Brain pericyte (primary cell): ENCODE data around the gene CAMK4.

ENCODE experiments used
- DNase-seq: peaks from one replicate; pipeline ENCODE4 v3.0.0-alpha.2; 2012; ENCODE audit warnings: low read depth, low spot score

Gene CAMK4

DNA sequence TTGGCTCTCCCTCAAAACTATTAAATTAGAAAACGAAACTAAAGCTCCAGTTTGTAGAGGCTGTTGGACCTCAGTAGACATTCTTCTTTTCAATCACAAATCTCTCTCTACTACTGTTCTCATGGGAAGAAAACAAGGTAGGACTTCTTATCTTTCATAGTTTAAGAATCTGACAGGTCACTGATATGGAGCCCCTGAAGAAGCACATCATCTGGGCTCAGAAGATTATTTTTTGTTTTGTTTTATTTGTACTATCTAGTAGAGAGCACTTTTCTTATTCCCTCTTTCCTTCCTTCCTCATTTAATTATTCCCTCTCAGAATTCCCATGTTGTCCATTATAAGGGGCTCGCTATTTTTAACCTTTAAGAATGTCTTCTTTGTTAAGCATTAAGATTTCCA, 261.9 kb downstream of the CAMK4 start:
- DNase-seq = no peak

DNA sequence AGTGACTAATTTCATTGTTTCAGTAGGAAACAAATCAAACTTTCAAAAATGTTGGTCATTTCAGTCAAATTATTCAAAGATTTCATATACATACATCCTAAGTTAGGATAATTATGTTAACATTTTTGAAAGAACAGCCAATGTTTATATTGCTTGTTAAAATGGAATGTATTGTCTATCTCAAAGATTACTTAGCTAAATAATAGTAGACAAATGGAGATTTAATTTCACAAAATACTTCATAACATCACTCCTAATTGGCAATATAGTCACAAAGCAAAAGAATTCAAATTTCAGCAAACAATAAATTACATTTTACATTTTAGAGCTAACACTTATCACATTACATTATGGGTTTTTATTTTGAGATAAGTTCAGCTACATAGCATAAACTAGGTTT, 262.7 kb downstream of the CAMK4 start:
- no peak for DNase-seq

DNA sequence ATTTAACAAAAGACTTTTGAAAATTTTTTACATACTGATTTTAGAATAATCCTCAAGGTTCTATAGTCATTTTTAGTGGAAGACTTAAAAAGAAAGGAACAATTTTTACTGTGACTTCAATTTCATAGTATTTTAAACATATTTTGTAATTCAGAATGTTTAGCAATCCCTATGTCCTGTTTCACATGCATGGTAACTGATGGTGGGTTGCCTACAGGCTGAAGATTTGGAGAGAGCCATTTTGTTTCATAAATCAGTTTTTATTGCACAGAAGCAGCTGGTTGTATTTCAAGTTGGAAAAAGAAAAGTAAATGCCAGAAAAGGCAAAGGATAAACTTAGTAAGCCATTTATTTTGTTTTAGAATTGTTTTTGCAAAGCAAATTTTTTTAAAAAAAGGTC, 264.2 kb downstream of the CAMK4 start:
- no peak for DNase-seq

DNA sequence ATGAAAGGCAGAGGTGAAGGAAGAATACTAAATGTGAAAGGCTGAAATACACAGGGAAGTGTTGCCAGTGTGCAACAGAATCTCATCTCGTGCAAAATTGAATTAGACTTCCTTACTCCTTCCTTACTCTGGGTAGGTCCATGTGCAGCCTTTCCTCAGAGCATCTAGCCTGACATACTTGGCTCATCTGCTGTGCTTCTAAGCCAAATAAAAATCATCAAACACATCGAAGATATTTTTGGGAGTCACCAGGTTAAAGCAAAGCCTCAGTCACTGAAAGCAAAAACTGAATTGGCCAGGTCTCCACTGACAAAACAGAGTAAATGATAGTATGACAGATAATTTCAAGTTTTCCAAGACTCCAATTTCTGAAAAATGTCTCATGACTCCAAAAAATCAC, 268.8 kb downstream of the CAMK4 start:
- no peak for DNase-seq

DNA sequence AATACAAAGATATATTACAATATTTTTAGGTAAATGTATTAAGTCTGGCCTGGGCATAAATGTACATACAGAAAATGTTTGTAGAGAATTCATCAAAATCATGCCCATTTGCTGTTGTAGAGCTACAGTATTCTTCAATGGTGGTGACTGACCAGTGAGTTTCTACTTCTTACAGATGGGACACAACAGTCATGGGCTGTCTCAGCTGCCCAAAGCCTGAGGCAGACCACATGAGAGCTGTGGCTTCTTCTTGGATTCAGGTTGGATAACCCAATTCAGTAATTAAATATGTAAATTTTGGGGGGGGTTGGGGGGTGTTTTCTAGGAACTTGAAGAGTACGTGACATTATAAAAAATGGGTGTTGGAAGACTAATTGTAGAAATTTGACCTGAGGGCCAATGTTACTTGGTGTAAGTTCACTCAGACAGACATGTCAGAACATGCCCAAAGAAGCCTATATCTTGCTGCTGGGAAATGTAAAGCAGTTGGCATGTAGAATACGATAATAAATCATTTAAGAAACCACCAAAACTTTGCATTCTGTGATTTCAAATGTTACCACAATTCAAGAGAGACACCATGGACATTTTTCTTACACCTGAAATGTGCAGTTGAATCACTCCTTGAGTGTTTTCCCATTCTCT, 270.3 kb downstream of the CAMK4 start:
- no peak for DNase-seq

DNA sequence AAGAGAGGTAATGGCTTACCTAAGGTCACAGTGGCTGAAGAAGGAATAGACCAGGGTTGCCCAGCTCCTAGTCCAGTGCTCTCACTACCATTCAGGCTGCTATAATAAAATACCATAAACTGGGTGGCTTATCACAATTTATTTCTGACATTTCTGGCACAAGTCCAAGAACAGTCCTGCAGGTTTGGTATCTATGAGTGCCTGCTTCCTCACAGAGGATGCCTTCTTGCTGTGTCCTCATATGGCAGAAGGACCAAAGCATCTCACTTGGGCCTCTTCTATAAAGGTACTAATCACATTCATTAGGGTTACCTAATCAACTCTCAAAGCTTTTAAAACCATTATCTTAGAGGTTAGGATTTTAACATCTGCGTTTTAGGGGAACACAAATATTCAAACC, 271.0 kb downstream of the CAMK4 start:
- DNase-seq = no peak

DNA sequence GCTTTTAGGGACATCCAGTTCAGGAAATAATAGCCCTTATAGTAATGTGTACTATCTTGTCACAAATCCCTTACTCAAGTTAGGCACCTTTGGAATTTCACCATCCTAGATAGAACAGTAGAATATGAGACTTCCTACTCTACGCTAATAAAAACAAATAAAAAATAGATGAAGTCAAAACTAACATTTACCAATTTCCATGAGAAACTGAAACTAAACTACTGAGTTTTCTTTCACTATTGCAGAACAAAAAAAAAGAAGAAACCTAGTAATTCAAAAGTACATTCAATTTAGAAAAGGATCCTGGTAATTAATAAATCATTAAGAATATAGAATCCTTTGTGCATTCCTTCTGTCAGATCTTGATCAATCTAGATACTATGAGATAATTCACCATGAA, 274.2 kb downstream of the CAMK4 start:
- no peak for DNase-seq

DNA sequence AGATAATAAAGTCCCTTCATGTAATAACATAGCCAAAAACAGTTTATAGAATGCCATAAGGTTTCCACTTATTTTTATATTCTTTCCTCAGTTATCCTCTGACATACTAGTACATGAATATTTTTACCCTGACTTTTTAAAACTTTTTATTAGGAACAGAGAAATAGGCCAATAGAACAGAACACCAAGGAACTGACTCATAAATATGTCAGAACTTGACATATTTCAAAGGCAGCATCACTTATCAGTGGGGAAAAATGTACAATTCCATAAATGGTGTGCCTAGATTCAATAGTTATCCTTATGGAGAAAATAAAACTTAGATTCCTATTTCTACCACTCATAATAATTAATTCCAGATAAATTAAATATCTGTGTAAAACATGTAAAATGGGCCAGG, 278.8 kb downstream of the CAMK4 start:
- no peak for DNase-seq

DNA sequence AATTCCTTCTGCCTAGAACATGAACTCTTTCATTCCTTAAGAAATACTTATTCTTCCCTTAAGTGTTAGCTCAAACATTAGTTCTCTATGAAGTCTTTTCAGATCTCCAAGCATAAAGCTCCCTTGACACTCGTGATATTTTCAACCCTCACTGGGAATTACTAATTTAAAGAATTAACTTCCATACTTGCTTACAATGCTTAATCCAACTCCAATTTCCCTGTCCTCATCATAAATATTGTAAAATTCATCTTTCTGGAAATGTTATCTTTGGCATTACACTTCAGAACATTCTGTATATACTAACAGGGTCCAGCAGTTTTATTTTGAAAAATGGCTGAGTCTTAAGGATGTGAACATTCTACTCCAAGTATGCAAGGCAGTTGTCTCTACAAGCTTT, 280.9 kb downstream of the CAMK4 start:
- no peak for DNase-seq

DNA sequence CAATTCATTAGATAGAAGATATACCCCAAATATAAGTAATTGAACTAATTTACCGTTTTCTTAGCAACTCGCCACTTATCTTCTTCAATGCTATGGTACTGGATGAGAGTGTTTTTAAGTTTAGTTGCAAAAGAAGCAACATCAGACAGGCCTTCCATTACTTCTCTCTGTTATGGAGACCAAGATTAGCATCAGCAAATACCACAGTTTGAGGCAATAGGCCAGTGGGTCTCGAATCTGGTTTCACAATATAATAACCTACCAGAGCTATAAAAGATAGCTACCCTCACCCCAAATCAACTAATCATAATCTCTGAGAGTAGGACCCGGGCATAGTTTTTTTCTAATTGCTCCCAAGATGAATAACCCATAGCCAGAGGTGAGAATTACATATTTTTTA, 283.1 kb downstream of the CAMK4 start:
- DNase-seq = no peak

DNA sequence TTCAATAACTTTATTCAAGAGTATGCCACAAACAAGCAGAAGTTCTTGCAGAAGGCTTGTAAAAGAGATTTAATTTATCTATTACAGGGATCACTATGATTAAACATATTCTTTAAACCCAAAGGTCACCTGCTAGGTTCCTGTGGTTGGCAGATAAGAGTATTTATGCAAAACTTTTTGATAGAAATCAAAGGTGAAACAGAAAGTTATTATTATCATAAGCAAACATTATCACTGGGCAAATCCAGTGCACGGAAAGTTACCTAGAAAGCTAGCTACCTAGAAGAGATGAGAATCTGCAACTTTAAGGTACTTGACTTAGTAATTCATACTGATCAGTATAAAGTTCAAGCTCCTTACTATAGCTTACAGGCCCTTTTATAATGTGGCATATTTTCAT, 284.9 kb downstream of the CAMK4 start:
- no peak for DNase-seq

DNA sequence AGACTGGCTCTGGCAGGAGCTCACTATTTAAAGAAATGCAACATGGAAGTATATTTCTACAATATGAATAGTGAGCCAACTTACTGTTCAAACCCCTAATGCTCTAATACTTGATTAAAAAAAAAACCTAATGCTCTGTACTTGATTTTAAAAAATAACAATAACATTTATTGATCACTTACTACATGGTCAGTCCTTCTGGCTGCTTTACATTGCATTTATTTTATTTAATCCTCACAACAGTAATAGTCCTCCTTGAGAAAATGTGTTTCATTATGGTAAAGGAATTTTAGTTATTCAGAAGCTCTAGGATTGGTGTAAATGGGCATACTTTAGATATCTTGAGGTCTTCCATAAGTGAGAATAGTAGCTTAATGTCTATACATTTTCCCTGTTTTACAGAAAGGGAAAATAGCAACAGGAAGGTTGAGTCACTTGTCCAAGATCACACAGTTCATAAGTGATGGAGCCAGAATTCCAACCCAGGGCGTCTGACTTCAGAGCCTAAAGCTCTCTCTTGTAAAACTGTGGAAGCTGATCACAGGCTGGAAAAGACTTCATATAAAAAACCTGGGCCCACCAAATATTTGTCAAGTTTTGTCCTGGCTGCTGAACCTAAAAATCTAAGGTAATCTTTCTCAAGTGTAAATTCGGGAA, 287.1 kb downstream of the CAMK4 start:
- DNase-seq = no peak

DNA sequence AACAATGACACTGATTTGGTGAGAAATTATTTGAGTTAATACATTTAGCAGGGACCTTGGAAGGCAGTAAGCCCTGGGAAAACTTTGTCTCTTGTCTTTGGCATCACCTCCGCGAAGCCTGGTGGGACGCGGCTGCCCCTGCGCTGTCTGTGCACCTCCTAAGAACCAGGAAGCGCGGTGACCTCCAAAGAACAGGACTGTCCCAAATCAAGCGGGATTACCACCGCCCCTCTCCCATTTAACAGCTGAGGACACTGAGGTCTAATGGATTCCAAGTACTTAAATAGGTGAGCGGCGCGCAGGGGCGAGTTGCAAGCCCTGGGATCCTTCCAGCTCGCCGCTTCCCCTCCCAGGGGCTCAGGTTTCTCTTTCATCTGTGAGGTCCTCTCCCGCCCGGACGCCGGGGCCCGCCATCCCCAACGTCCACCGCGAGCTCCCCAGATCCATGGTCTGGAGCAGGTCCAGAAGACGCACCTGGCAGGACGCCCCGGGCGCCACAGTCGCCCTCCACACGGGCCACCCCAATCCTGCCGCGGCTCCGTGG, 287.7 kb downstream of the CAMK4 start:
- no peak for DNase-seq

DNA sequence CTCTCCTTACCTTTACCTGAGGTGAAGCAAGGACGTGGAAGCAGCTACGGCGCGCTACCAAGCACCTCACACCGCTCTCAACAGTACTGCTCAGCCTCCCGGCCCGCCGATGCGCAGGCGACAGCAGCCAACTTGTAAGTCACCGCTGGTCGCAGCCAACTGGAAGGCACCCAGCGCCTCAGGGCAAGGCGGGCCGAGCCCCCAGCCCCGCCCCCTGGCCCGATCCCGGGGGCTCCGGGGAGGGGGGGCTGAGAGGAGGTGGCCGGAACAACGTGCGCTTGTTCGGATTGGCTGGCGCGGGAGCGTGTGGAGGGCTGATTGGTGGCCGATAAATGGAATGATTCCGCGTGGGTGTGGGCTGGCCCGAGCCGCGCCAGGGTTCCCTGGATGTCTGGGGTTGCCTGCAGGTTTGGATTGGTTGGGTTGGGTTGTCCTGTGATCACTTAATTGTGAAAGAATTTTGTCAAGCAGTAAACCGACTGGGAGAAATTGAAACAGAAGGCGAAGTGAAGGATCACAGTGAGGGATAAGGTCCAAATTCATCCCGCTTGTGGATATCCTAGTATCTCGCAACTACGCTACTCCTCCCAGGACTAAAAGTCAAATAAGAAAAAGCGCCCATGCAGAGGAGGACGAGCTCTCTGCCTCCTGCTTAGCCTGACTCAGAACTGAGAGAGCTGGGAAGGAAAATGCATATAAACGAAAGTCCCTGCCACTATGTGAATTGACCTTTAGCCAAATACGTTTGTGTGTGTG, 288.4 kb downstream of the CAMK4 start, which contains the start of gene STARD4:
Gene STARD4 (minus strand): TSS at position 161 of the 756 bp plus-strand sequence. CDS start 5,102 bp downstream, outside the sequence.
- DNase-seq = peak; percentile 86

DNA sequence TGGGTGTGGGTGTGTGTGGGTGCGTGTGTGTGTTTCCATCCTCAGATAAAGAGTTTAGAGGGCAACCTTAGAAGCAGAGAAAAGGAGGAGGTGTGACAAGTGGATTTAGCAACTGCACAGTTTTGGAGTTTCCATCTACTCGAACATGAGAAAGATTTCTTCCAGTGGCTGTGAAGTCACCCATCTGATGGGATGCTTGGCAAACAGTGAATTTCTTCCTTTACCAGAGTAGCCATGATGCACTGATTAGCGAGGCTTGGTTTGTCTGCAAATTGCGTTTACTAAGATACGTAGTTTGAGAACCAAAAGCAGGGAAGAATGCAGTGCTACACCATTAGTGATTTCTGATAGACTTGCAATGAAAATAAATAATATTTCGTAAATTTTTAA, 288.9 kb downstream of the CAMK4 start:
- no peak for DNase-seq

DNA sequence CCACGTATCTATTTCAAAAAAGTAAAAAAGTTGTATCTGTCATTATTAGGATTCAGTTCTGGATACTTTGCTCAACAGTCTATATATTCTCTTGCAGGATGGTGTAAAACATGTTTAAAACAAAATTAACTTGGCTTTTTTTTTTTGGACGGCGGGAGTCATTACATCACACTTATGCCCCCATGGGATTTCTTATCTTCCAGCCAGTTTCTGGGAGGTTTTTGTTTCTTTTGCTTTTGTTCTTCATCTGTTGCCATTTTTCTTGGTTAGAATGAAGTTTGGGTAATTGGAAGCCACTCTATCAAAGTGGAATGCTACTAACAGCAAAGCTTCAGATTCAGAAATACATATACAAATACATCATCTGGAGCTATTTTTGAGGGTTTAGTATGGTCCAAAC, 289.9 kb downstream of the CAMK4 start:
- no peak for DNase-seq

DNA sequence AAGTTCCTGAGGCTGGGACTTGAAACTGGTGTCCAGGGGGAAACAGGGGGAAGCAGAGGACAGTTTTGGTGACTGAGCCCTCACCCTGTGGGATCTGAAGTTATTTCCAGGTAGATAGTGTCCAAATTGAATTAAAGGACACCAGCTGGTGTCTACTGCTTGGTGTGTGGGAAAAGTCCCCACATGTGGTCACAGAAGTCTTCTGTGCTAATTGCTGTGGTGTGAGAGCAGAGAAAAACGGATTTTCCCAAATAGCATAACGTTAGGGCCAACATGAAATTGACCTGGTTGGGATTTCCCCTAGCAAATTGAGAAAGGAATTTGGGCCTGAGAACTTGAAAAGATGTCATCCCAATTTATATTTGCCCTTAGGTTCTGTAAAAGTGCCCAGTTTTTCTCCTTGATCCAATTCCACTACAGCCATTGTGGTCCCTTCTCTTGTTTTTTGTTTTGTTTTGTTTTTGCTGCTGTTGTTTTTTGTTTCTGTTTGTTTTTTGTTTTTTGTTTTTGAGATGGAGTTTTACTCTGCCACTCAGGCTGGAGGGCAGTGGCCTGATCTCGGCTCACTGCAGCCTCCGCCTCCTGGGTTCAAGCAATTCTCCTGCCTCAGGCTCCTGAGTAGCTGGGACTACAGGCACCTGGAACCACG, 293.8 kb downstream of the CAMK4 start:
- no peak for DNase-seq

DNA sequence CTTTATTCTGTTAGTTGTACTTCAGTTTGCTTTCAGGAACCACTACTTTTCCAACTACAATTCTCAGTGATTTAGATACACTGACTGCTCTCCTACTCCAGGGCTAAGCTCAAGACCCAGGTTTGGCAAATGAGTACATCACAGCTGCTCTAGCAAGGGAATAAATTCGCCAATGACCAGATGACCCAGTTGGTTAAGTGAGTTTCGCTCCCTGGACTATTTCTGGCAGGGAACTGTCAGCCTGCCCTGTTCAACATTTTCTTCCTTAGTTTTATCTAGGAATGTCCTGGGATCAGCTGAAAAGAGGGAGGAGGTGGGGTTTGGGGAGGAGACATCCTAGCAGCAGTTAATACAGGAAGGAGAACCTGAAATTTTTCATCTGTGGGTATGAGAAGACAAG, 294.6 kb downstream of the CAMK4 start:
- DNase-seq = no peak

DNA sequence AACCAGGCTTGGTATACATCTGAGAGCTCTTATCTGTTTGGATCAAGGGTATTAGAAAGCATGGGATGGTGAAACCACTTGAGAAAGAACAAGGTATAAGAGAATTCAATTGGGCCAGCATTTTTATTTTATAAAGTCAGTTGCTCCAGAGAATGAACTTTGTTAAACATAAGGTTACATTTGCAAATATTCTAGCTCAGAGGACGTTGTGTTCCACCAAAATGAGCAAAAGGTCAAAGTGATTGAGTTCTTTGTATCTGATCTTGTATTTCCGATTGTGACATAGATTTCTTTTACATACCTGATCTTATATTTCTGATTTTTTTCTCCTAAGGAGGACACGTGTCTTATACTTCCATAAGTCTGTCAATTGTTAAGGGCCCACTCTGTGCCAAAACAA, 296.7 kb downstream of the CAMK4 start:
- no peak for DNase-seq

DNA sequence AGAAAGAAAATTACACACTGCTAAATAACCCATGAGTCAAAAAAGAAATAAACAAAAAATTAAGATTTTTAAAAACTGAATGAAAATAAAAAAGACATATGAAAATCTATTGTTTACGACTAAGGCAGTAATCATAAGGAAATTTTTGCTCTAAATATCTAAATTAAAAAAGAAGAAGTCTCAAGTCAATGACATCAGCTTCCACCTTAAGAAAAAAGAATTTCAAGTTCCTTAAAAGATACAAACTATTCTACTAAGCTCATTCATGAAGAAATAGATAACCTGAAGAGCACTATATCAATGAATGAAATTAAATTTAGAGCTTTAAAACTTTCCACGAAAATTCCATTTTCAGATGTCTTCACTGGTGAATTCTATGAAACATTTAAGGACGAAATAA, 303.9 kb downstream of the CAMK4 start:
- DNase-seq = no peak

DNA sequence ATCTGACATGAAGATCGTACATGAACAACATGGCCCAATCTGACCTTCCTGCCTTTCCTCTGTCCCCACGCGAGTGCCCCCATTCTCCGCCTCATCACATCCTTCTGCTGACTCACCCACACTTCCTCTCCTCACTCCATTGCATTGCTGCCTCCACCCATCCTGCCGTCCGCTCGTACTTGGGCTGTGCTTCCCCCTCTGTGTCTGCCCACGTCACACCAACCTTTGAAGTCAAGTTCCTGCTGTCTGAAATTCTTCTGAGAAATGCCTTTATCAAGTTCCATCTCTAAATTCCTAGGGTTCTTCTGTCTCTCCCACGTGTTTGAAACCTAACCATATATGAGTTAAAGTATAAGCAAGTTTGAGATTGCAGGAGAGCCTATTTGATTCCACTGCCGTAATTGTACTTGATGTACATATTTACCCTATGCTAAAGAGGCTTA, 306.1 kb downstream of the CAMK4 start:
- no peak for DNase-seq
